ENCODE results near the gene ZC3H10.

- no peak for TF ChIP-seq POLR2A (IDR thresholded peaks at IDR 0.05)
- TF ChIP-seq CTCF (IDR thresholded peaks at IDR 0.05), result no peak
Observed at GRCh38 chr12:56160193-56160763, 42.2 kb downstream of the ZC3H10 start.

Data from adrenal gland (tissue), 5 donors.